ENCODE measurements around the gene KIAA1755. TPM values are rescaled to one million over a fixed set of nuclear protein-coding genes. Genes with fewer than 3 reads are reported as not detected.

KIAA1755 gene
- total and polyA plus RNA-seq, 8 donors: 1.2 to 9.4 (median 3.1) TPM; not detected in 1

- intact Hi-C loops (cut with DNase I; ENCODE audit: low total_unique reads): no loop called here
- H3K4me3 ChIP-seq: no peak overlapping the region
- H3K36me3 ChIP-seq: no peaks in the 10 kb centered on the region
- H3K4me1 ChIP-seq: peaks cover 0 to 23% (median 0%) of the 10 kb centered on the region in 4 donors
- 76 to 86% (median 78%) methylated on average over 6 of the region's 6 CpGs for WGBS, 5 donors
- H3K27me3 ChIP-seq: peaks cover 0 to 51% (median 4%) of the 10 kb centered on the region in 3 donors
- DNase-seq: no peak
- H3K27ac ChIP-seq: no peak overlapping the region
- TF ChIP-seq EP300 (IDR thresholded peaks at IDR 0.05) (no peak), POLR2A (IDR thresholded peaks at IDR 0.05) (no peak), POLR2AphosphoS5 (IDR thresholded peaks at IDR 0.05) (no peak)
- TF ChIP-seq, protein P1, sequence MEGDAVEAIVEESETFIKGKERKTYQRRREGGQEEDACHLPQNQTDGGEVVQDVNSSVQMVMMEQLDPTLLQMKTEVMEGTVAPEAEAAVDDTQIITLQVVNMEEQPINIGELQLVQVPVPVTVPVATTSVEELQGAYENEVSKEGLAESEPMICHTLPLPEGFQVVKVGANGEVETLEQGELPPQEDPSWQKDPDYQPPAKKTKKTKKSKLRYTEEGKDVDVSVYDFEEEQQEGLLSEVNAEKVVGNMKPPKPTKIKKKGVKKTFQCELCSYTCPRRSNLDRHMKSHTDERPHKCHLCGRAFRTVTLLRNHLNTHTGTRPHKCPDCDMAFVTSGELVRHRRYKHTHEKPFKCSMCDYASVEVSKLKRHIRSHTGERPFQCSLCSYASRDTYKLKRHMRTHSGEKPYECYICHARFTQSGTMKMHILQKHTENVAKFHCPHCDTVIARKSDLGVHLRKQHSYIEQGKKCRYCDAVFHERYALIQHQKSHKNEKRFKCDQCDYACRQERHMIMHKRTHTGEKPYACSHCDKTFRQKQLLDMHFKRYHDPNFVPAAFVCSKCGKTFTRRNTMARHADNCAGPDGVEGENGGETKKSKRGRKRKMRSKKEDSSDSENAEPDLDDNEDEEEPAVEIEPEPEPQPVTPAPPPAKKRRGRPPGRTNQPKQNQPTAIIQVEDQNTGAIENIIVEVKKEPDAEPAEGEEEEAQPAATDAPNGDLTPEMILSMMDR (IDR thresholded peaks at IDR 0.05): no peak
- no peaks in the 10 kb centered on the region for H3K9me3 ChIP-seq
These were observed 45.8 kb upstream of the KIAA1755 start for GRCh38 chr20:38306379-38306778.

- no peak overlapping the region for H3K27ac ChIP-seq
- H3K9me3 ChIP-seq: no peaks in the 10 kb centered on the region
- H3K36me3 ChIP-seq: no peaks in the 10 kb centered on the region
- no peak overlapping the region for H3K4me3 ChIP-seq
- 78 to 87% (median 83%) methylated on average over 4 of the region's 4 CpGs for WGBS, 5 donors
- no peak for DNase-seq
- TF ChIP-seq POLR2A (IDR thresholded peaks at IDR 0.05): no peak
- TF ChIP-seq EP300 (IDR thresholded peaks at IDR 0.05): no peak
- no peak for TF ChIP-seq POLR2AphosphoS5 (IDR thresholded peaks at IDR 0.05)
- TF ChIP-seq, protein P1 (IDR thresholded peaks at IDR 0.05): no peak
- H3K27me3 ChIP-seq: peaks cover 0 to 51% (median 4%) of the 10 kb centered on the region in 3 donors
- intact Hi-C loops (cut with DNase I; ENCODE audit: low total_unique reads): no loop called here
- peaks cover 0 to 27% (median 0%) of the 10 kb centered on the region in 4 donors for H3K4me1 ChIP-seq
These were observed 45.0 kb upstream of the KIAA1755 start for GRCh38 chr20:38305541-38305940.

DNA sequence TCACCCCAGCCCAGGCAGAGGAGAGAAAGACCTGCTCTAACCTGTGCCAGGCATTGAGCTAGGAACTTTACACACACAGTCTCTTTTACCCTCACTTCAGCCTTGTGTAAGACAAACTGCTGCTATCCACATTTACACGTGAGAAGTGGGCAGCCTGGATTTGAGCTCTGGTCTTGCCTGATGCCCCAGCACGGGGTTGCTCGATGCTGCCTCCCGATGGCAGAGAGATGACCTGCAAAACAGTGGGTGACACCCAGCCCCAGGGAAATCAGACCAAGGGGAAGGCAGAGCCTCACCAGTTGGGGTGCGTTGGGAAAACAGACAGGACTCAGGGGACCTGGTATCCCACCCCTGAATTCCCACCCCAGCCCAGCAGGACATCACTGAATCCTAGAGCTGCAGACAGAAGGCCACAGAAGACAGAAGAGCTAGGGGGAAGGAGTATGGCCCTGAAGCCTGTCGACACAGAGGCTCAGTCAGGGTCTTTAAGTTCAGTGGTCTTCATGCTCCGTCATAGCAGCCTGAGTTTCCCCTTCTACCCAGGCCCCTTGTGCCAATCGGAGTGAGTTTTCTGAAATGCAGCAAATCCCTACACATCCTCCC, 44.4 kb upstream of the KIAA1755 start:
- intact Hi-C loops (cut with DNase I; ENCODE audit: low total_unique reads): no loop called here
- no peaks in the 10 kb centered on the region for H3K36me3 ChIP-seq

GRCh38 chr20:38303908-38304379, 43.4 kb upstream of the KIAA1755 start, which contains the start of gene BPI:
Gene BPI, plus strand, starts transcription at chr20:38304156. Its CDS starts 68 bp downstream, at chr20:38304224.
- Histone ChIP-seq H3K27ac (no peak within 1 kb of the TSS), H3K4me3 (no peak within 1 kb of the TSS), H3K9me3 (no peaks in the 10 kb centered on the region), H3K27me3 (peaks cover 0 to 51% (median 4%) of the 10 kb centered on the region in 3 donors), H3K36me3 (no peaks in the 10 kb centered on the region), H3K4me1 (peaks cover 0 to 43% (median 9%) of the 10 kb centered on the region in 4 donors)
- intact Hi-C loops (cut with DNase I; ENCODE audit: low total_unique reads): no loop called here
- TF ChIP-seq, protein P1 (IDR thresholded peaks at IDR 0.05): no peak
- 65 to 84% (median 75%) methylated on average over 21 of the region's 21 CpGs for WGBS, 5 donors
- DNase-seq: peak; percentile 29 to 33

More for the DNA sequence above, 44.4 kb upstream of the KIAA1755 start:
- DNase-seq: peak; percentile 30 to 40
- TF ChIP-seq EP300 (IDR thresholded peaks at IDR 0.05) (no peak), POLR2AphosphoS5 (IDR thresholded peaks at IDR 0.05) (no peak)
- TF ChIP-seq, protein P1 (IDR thresholded peaks at IDR 0.05): peak in 1 of 7 experiments; percentile 25
- Histone ChIP-seq H3K9me3 (no peaks in the 10 kb centered on the region), H3K4me1 (peaks cover 0 to 33% (median 1%) of the 10 kb centered on the region in 4 donors), H3K27ac (no peak overlapping the region), H3K27me3 (peaks cover 0 to 51% (median 4%) of the 10 kb centered on the region in 3 donors), H3K4me3 (no peak overlapping the region)
- 43 to 54% (median 49%) methylated on average over 8 of the region's 8 CpGs for WGBS, 5 donors
